Vagina (tissue), 2 donors: ENCODE results near the gene ECM1.

ENCODE experiments used
- CTCF ChIP-seq, 3 experiments: fragments of 450-650 bp in 2 of 3; fragments of 200-600 bp in 1 of 3; sonication (generic) in 1 of 3; IDR thresholded peaks; one replicate each; pipeline ENCODE4 v1.5.1; 2017 to 2019; ENCODE audit warnings: antibody characterized with exemption in 3 of 3, mild to moderate bottlenecking in 2 of 3, moderate library complexity in 2 of 3
- POLR2A ChIP-seq, 2 donors: fragments of 450-650 bp; IDR thresholded peaks; one replicate each; pipeline ENCODE4 v1.6.1; 2017; ENCODE audit warnings: antibody characterized with exemption in 2 of 2, mild to moderate bottlenecking in 2 of 2, moderate library complexity in 2 of 2
- POLR2AphosphoS5 ChIP-seq, 2 donors: sonication (generic); formaldehyde crosslinking; IDR thresholded peaks; one replicate each; pipeline ENCODE4 v1.9.0; 2017; ENCODE audit warnings: antibody characterized with exemption in 2 of 2, mild to moderate bottlenecking in 2 of 2, low read depth in 1 of 2; ENCODE audit not compliant: insufficient read depth in 1 of 2

DNA sequence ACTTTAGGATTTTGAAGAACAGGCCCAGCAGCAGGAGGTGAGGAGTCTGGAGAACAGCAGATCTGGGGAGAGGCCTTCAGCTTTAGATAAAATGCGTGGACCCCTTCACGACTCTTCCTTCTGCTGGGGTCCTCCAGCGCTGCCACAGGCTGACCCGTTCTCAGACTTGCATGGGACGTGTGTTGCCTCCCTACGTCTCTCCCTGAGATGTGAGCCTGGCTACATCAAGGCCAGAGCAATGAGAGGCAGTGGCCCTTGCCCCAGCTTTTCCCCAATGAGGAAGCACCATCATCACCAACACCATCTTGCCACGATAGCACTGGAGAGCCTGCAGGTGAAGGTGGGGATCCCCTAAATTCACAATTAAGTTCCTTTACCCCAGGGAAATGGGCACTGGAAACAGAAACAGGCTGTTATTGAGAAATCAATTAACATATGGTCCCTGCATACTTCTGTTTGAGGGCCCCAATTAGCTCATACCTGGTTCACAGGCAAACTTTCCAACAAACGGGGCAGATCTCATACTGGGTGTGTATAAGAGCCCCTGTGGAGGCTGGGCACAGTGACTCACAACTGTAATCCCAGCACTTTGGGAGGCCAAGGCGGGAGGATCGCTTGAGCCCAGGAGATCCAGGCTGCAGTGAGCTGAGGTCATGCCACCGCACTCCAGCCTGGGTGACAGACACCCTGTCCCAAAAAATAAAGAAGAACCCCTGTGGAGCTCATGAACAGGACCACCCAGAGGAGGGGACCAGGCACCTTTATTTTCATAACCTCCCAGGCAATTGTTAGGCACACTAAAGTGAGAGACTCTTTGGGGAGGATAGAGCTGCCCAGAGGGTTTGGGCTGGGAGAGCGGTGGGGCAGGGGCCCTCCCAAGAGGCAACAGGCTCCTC is 29.2 kb downstream of the ECM1 start:
- TF ChIP-seq CTCF (IDR thresholded peaks at IDR 0.05) (no peak), POLR2A (IDR thresholded peaks at IDR 0.05) (no peak), POLR2AphosphoS5 (IDR thresholded peaks at IDR 0.05; ENCODE audit: insufficient read depth in 1 of 2, low read depth in 1 of 2) (no peak)
